Right kidney (tissue), 1 donor: ENCODE measurements around the gene MTPN.

Source experiments
- DNase-seq: peaks from one replicate; pipeline ENCODE4 v3.0.0-alpha.2; 2016

The MTPN gene

DNA sequence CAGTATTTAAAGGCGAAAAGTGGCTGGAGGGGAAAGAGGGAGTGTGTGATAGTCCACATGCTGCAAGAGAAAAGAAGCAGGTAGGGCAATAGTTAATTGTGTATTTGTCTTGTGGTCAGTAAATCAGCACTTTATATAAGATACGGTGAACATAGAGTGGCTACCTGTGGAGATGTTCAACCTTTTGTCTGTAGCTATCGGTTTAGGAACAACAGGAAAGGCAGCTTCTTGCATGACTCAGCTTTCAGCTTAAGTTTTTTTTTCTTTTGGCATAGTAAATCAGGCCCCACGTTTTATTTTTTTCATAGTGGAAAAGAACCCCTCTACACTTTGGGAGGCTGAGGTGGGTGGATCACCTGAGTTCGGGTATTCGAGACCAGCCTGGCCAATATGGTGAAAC, 14.2 kb upstream of the MTPN start:
- DNase-seq: no peak

DNA sequence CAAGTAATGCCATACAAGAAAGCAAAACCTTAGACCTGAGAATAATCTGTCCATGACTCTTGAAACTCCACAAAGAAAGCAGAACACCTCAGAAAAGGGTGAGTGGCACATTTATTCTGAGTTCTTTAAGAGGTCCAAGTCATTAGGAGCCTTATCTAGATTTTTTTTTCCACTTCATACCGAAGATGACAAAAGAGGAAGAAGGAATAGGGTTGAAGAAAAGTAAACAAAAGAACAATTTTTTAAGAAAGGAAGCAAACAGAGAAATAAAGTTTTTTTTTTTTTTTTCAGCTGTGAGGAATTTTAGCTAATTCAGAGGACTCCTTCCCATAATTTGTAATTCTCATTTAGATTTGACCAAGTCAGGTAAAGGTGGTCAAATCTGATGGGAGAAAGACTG, 13.1 kb upstream of the MTPN start:
- DNase-seq: no peak

DNA sequence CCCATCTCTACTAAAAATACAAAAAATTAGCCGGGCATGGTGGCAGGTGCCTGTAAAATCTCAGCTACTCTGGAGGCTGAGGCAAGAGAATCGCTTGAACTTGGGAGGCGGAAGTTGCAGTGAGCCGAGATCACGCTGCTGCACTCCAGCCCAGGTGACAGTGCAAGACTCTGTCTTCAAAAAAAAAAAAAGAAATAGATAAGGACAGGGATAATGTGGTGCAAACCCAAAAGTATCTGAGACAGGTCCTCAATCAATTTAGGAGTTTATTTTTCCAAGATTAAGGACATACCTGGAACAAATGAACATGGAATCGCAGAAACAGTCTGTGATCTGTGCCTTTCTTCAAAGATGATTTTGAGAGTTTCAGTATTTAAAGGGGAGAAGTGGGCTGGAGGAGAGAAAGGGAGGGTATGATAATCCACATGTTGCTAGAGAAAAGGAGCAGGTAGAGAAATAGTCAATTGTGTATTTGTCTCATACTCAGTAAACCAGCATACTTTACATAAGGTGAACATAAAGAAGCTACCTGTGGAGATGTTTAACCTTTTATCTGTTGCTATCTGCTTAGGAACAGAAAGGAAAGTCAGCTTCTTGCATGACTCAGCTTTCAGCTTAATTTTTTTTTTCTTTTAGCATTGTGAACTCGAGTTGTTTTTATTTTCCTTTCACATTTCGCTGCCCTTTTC, 4.9 kb upstream of the MTPN start:
- DNase-seq: no peak

DNA sequence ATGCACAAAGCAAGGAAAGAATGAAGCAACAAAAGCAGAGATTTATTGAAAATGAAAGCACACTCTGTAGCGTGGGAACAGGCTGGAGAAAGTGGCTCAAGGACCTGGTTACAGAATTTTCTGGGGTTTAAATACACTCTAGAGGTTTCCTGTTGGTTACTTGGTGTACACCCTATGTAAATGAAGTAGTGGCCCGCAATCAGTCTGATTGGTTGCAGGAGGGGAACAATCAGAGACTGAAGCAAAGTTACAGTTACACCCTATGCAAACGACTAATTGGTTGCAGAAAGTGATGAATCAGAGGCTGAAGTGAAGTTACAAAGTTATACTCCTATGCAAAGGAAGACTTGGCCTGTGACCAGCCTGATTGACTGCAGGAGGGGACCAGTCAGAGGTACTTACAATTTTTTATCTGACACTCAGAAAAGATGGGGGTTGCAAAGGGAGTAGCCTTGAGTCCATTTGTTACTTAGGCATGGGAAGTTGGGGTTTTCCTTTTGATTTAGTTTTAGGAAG, 3.6 kb upstream of the MTPN start:
- DNase-seq: no peak

DNA sequence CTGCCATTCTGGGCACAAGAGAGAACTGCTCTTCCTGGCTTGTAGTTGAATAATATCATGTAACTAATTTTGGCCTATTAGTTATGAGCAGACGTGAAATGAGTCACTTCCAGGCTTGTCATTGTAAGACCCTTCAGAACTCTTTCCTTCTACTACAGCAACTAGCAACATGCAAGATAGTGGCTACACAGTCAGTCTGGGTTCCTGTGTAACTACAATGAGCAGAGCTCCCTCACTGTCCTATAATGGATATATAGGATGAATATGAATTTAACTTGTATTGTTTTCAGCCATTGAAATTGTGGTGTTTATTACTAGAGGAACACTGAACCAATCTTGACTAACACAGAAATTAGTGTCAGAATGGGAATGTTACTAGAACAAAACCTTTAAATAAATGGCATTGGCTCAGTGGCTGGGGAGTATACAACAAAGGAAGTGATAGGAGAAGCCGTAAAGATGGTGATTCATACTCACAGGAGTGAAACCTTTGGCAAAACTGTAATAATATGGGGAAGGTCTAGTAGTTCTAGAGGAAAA, 2.9 kb upstream of the MTPN start:
- no peak for DNase-seq

DNA sequence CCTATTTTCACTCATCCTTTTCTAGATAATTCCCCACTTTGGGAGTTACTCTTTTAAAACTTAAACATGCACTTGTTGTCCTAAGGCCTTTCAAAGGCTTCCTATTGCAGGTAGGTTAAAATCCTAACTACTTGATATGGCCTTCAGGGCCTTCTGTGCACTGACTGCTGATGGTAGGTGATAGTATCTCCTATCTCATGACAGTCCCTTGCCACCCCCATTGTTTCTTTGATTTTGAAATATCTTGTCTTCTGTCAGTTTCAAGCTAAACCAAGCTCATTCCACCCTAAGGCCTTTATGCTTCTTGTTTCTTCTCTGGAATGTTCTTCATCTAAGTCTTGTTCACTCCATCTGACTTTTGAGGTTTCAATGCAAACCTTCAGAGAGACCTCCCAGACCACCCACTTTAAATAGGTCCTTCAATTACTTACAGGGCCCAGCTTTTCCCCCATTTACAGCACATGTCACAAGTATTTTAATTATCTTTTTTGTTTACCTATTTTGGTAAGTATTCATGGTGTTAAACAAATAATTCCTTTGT, 2.4 kb upstream of the MTPN start:
- no peak for DNase-seq

DNA sequence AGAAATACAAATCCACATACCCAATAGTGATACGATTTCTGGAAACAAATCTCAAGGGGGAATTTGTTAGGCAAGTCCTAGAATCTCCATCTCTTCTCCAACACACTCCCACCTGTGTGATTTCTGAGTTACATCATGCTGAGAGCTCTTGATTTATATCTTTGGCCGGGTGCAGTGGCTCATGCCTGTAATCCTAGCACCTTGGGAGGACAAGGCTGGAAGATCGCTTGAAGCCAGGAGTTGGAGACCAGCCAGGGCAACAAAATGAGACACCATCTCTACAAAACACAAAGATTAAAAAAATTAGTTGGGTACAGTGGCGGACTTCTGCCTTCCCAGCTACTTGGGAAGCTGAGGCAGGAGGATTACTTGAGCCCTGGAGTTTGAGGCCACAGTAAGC, 1.5 kb upstream of the MTPN start:
- DNase-seq: peak; percentile 6

DNA sequence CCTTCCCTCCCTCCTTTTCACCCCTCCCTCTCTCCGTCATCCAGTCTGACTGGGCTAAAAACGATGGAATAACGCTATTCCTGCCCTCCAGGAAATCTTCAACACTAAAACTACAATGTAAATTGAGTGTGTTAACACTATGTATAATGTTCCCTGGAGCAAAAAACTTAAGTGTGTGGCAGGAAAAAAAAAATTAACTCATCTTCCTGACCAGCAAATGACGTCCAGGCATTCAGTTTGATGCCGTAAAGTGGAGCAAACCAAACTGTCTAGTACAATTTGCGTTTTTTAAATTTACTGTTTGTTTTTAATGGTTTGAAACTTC, 545 bp upstream of the MTPN start:
- DNase-seq: no peak

DNA sequence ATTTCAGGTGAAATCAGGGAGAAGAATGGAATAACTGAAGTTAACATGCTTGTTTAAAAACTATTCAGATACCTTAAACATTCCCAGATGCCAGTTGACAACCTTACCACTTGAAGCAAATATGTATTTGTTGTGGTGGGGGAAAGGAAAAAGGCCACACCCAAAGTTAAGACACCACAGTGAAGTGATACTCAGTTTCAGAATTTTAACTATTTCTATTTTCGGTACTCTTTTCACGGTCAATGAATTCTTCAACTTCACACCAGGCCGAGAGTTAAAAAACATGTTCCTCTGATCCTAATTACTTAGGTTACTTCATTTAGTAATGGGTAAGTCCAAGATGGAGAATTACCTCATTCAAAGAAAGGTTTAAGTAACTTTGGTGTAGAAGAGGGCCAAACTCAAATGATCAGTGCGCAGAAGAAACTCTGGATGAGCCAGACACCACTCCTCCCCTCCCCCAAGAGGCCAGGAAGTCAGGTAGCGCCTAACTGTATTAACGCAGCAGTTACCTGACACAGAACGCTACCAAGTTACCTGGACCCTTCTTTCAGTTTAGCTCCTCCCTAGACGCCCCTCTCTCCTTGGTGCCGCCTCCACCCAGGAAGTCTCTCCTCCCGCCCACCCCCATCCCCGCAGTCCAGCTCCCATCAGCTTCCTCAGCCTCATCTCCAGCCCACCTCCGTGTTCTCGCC, 700 bp downstream of the MTPN start:
- no peak for DNase-seq

DNA sequence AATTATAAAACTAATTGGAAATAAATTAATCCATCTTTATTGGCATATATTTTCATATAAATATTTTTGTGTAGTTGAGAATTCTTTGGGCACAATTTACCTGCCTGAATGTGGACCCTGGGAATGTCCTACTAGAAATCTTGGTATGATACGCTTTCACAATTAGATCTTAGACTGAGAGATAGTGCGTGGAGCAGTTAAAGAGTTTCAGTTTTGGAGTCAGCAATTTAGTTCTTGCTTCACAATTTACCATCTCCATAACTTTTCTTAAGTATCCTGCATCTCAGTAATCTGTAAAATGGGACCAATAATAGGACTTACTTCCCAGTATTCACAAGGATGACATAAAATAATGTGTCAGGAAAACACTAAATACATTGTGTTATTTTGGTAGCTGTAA, 2.0 kb downstream of the MTPN start:
- DNase-seq: no peak

DNA sequence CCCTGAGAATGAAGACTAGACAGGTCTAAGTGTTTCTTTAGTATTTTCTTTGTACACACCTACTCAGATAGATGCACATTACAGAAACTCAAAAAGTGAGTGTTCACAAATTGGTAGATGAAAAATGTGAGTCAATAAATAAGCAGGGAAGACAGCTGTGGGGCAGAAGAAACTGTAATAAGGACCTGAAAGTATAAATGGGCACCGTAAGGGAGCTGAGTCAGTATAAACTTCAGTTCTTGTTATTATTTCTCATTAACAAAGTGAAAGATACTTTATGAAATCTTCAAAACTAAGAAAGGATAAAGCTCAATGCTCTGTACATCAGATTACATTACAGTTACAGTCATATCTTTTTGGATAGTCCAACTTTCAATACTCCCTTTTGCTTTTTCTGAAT, 2.5 kb downstream of the MTPN start:
- DNase-seq: no peak

DNA sequence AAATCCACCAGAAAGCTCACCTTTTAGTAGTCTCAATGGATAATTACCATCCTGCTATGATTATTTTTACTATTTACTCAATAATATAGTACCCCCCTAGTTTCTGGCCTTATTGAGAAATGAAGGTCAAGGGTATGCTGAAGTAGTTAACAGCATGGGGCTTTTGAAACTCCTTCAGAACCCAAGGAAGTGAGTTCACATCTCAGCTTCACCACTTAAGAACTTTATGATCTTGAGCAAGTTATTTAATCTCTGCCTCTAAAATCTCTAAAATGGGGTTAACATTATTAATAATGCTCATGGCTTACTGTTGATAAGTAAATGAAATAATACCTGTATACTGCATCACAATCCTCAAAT, 5.8 kb downstream of the MTPN start:
- DNase-seq: no peak

DNA sequence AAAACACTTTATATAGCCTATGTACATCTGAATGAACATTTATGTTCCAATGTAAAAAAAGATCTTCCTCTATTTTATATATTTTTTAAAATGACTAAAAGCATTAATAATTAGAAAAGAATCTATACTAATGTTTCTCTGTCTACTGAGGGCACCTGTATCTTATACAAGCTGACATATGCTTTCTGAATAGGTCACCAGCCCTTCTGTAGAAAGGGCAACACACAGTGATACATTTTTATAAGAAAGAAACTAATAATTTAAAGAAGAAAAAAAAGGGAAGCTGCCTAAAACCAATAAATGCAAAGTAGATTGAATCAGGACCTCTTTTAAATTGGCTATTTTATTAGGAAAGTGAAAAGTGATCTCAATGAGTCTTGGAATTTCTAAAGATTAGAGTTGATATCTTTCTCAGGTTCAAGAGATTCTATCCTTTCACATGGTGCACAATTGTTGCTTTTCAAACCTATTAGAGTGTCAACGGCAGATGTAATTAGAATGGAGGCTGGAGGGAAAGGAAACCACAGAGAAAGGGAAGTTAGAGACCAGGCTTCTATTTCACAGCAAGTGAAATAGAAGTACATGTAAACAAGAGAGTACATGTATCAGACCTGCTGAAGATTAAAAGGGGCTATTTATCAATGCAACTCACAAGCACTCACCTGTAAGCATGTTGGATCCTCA, 6.3 kb downstream of the MTPN start:
- no peak for DNase-seq

DNA sequence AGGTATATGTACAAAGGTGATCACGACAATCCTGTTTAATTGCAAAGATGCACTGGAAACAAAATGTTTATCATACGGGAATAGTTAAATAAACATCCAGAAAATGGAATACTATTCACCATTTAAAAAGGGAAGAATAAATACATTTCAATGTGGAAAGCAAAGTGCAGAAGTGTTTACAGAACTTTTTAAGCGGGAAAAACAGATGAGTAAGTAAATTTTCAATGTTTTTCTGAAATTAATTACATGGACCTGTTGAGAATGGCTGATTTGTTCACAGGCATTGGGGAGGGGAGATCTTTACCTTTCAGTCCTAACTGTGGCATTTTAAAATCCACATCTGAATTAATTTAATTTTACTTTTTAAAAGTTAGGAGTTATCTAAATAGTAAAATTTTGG, 7.1 kb downstream of the MTPN start:
- DNase-seq: no peak

DNA sequence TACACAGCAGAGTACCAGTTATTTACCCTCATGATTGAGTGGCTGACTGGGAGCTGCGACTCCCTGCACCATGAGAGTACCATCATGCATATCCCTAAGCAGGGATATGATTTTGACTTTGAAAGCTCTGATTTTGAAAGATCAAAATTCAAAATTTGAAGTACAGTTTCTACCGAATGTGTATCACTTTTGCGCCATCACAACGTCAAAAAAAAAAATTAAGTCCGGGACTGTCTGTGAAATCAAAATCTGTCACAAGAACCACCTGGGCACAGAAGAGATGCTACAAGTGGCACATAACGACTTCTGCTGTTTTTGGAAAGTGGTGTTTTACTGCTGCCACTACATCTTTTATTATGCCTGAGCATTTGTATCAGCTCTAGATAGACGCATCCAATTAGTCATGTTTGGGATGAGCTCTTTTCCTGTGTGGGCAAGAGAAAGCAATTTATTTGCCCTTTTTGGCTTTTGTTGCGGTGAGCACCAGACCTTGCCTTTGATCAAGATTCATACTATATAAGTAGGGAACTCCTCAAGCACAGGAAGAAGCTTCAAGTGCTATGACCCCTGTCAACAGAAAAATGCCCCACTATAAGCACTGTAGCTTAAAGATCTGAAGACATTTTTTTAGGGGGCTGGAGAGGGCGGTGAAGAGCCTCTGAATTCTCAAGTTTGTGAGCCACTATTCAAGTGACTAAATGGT, 10.7 kb downstream of the MTPN start:
- DNase-seq: no peak

DNA sequence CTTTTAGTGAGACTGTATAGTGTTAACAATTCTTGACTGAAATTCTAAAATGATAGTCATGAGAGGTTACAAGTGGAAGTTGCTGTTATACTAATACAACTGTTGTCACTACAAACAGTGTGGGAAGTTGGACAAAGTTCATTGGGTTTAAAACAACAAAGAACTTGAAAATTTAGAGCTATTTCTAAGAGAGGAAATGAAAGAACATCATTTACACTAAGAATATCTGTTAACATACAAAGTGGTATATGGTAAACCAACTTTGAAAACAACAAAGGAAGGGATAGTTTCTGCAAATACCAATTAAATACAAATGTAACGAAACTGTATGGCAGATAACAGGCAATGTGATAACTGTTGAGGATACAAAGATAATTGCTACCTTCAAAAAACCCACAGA, 11.6 kb downstream of the MTPN start:
- DNase-seq: no peak

DNA sequence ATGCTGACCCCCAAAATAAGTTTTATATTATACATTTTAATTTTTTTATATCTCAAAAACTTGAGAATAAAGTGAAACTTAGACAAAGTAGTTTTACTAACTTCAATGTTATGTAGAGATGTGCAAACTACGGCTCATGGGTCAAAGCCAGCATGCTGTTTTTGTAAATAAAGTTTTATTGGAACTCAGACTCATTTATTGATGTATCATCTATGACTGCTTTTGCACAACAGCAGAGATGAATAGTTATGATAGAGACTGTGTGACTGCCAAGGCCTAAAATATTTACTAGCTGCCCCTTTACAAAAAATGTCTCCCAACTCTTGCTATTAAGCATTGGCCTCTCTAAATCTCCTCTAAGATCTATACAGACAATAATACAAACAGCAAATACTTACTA, 12.4 kb downstream of the MTPN start:
- no peak for DNase-seq

DNA sequence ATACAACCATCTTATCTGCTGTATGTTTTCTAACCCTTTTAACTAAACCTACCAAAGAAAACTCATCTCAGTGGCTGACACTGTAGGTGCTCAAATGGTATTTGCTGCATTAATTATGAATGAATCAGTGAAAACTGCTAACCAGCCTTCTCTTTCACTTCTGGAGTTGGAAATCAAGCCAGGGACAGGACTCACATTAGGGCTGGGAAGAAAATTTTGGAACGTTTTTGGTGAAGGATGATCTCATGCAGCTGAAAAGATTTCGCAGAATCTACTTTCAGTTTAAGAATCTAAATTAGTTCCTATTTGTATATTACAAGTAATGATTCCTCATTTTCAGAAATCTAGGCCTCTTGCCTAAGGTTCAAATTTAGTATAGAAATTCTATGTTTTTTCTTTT, 12.9 kb downstream of the MTPN start:
- no peak for DNase-seq

DNA sequence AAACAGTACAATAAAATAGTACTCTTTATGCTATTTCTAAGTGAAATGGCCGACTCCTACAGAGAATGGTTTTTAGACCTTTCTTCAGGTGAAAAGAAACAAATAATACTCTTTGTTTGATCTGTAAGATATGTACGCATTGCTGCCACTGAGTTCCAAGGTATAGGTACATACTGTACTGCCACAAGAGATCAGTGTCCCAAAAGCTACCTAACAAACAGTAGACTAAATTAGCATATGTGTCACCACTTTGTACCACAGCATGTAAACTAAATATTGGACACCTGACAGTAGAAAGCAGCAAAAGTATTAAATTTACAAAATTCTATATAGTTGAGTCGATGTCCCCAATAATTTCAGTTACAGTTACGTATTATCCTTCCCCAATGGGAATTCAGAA, 14.4 kb downstream of the MTPN start:
- DNase-seq: no peak

DNA sequence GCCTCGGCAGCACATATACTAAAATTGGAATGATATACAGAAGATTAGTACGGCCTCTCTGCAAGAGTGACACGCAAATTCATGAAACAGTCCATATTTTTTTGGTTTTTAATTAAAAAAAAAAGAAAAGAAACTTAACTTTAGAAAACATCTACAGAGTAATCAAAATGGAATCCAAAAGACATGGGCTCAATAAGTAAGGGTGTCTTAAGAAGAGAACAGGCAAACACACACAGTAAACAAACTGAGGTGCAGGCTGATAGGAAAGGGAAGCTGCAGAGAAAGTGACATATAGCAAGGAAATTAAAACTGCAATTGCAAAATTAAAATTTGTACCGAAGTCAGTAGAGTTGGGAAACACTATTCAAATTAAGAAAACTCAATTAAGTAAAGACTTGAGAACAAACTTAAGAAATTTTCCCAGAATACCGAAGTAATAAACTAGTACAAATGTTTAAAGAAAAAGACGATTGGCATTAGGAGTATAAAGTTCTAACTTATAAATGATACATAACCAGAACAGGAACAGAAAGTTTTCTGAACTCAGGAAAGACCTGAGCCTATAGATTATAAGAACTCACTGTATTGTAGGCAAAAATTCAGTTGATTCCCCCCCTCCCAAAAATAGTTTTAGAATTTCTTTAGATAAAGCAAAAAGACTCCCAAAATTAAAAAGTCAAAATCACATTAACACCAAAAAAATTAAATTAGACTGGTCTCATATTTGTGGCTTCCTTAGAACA, 16.3 kb downstream of the MTPN start:
- DNase-seq: no peak

DNA sequence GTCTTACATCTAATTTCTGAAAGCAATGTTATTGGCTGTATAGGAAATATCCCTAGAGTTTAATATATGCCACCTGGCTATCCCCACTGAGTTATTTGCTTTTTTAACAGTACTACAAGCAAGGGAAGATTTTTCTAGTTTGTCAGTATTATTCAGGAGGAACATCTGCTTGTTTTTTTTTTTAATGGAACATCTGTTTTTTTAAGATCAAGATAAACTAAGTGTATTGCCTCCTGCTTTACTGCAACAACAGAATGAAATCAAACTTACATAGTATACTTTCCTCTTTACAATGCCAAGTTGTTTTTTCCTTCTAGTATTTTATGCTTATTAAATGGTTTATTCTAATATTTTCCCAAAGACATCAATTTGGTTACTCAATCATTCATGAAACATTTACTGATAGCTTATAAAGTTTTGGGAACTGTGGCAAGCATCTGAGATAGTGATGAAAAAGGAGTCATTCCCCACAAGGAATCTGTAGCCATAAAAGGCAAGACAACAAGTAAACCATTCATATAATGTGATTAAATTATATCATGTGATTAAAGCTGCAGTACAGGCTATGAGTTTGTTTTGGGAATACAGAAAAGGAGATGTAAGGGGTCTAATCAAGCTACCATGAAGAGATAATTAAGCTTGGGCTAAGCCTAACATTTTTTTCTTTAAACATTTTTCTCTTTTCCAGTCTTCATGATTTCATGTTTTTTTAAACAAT, 17.4 kb downstream of the MTPN start:
- no peak for DNase-seq
